Right cardiac atrium (tissue), 5 donors: Measurements from ENCODE around the gene PARVA. TPM values are rescaled to one million over a fixed set of nuclear protein-coding genes. Genes with fewer than 3 reads are reported as not detected.

Experiments used
- ATAC-seq, 2 donors: fragments of 200-7000 bp; cut with Tn5 transposase; one replicate each; pipeline versions ENCODE4 v1.8.0 to v1.9.1; 2020; ENCODE audit warnings: moderate library complexity in 2 of 2, mild to moderate bottlenecking in 1 of 2
- DNase-seq, 3 donors: peaks; one replicate each; pipeline ENCODE4 v3.0.0-alpha.2; 2020
- H3K27ac ChIP-seq: one replicate; pipeline ENCODE4 v1.5.1; 2013; ENCODE audit warnings: mild to moderate bottlenecking, low read length, control low read depth, moderate library complexity
- H3K27me3 ChIP-seq: one replicate; pipeline ENCODE4 v1.6.1; 2013; ENCODE audit not compliant: control insufficient read depth, insufficient read depth
- H3K4me1 ChIP-seq: one replicate; pipeline ENCODE4 v1.6.1; 2013; ENCODE audit warnings: low read length; ENCODE audit not compliant: control insufficient read depth, insufficient read depth
- H3K4me3 ChIP-seq: one replicate; pipeline ENCODE4 v1.5.1; 2013; ENCODE audit warnings: low read length, control low read depth
- H3K9me3 ChIP-seq: one replicate; pipeline ENCODE4 v1.6.1; 2013; ENCODE audit warnings: low read length; ENCODE audit not compliant: control insufficient read depth
- WGBS: extraction: QIAGEN DNeasy Blood & Tissue Kit; methylation state at CpG from one replicate; pipeline ENCODE4 v1.1.7; 2013; 5-methylcytosine and 5-hydroxymethylcytosine counted together
- intact Hi-C, 4 donors: fragments of 100-400 bp; cut with DNase I; formaldehyde crosslinking; loops; one replicate each; pipeline versions ENCODE4 v1.11.0 to v1.14.0; 2022 to 2023
- polyA plus RNA-seq: library from polyadenylated mRNA; stranded (reverse); fragments of 200-250 nt; gene quantifications from one replicate; pipeline ENCODE4 v1.2.3, GENCODE V29; 2013
- total RNA-seq, 4 donors: library from RNA; stranded (reverse); fragmentation: NEBNext Ultra II Directional; extraction: Animal tissue kit (Norgen Biotek cat#: 25700); gene quantifications; one replicate each; pipeline ENCODE4 v1.2.1, GENCODE V29; 2021
- donor health status: healthy with polysubstance abuse.
- donor health status: DM: no; HTN: yes; CAD: no.
- donor health status: DM: no; HTN: no; CAD: no.
- donor health status: DM: no; HTN: yes; CAD: no; lungs with severe emphysema.
- donor health status: DM: yes; HTN: yes; CAD: no.

The PARVA gene
- total and polyA plus RNA-seq, 5 donors, result 30.6 to 116 (median 71.2) TPM

GRCh38 chr11:12389676-12390657 is 12.6 kb downstream of the PARVA start:
- Histone ChIP-seq H3K9me3 (no peaks in the 10 kb centered on the region), H3K4me3 (no peak overlapping the region), H3K27ac (no peak overlapping the region), H3K27me3 (no peaks in the 10 kb centered on the region), H3K4me1 (peaks cover 29% of the 10 kb centered on the region)
- WGBS, result 59% methylated on average over 10 of the region's 10 CpGs
- DNase-seq, result no peak
- intact Hi-C loops, result no loop called here
- no peak for ATAC-seq

DNA sequence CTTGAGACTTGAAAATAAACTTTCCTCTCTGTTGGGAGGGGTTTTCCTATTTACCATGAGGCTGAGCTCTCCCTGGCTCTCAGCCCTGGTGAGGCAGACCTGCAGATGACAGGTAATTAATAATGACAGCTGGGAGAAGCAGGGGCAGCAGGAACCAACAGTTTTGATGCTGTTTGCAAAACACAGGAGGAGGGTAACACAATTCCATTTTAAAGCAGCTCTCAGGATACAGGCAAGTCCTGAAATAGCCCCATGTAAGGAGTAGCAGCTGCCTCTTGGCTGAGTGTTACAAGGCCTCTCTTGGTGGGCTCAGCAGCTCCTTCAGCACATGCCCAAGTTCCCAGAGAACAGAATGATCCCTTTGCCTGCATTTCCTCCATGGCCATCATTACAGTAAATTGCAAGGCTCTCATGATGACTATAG is 13.3 kb downstream of the PARVA start:
- Histone ChIP-seq H3K4me3 (no peak overlapping the region), H3K27me3 (no peaks in the 10 kb centered on the region), H3K27ac (peak overlapping the region; percentile 13), H3K9me3 (no peaks in the 10 kb centered on the region), H3K4me1 (peaks cover 26% of the 10 kb centered on the region)
- intact Hi-C loops, result no loop called here
- DNase-seq (no peak), ATAC-seq (no peak)

DNA sequence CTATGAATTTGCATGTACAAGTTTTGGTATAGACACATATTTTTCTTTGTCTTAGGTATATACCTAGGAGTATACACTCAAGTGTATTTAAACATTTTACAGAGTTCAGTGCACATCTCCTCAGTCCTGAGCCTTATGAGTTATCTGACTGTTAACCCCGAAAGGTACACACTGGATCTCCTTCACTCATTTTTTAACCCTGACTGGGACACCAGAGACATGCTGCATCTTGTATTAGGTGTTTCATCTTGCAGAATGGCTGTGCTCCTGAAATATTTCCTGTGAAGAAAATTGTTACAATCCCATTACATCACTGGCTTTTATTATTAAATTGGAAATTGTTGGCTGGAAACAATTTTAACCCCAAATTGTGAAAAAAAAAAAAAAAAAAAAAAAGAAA is 15.3 kb downstream of the PARVA start:
- 92% methylated on average over 1 of the region's 1 CpG for WGBS
- no peak overlapping the region for H3K4me3 ChIP-seq
- no peak for ATAC-seq
- no peak for DNase-seq
- H3K9me3 ChIP-seq, result no peaks in the 10 kb centered on the region
- H3K27ac ChIP-seq, result no peak overlapping the region
- intact Hi-C loops, result no loop called here
- H3K4me1 ChIP-seq, result peaks cover 21% of the 10 kb centered on the region
- H3K27me3 ChIP-seq, result no peaks in the 10 kb centered on the region

DNA sequence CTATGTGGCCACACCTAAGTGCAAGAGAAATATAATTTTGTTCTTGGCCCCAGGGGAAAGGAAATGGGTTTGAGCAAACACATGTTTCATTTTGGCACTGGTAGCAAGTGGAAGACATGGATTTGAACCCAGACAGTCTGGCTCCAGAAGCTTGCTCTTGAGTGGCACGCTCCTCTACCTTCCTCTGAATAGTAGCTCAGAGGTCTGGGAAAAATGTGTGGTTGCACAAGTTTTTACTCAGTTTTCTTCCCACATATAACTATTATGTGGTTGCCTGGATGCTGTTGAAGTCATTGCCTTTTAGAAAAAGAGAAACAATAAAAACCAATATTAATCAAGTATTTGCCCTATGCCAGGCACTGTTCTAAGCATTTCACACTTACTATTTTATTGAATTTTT is 16.3 kb downstream of the PARVA start:
- no peak for DNase-seq
- intact Hi-C loops, result no loop called here
- no peaks in the 10 kb centered on the region for H3K27me3 ChIP-seq
- ATAC-seq, result no peak
- no peaks in the 10 kb centered on the region for H3K9me3 ChIP-seq
- H3K4me3 ChIP-seq, result no peak overlapping the region
- 97% methylated on average over 1 of the region's 1 CpG for WGBS
- H3K4me1 ChIP-seq, result peaks cover 26% of the 10 kb centered on the region
- no peak overlapping the region for H3K27ac ChIP-seq

- no peaks in the 10 kb centered on the region for H3K27me3 ChIP-seq
- intact Hi-C loops, result no loop called here
- no peaks in the 10 kb centered on the region for H3K9me3 ChIP-seq
- no peak overlapping the region for H3K27ac ChIP-seq
- DNase-seq (no peak), ATAC-seq (no peak)
- WGBS, result 98% methylated on average over 6 of the region's 6 CpGs
- H3K4me1 ChIP-seq, result peaks cover 22% of the 10 kb centered on the region
- no peak overlapping the region for H3K4me3 ChIP-seq
These were observed 17.2 kb downstream of the PARVA start for GRCh38 chr11:12394601-12395000.

DNA sequence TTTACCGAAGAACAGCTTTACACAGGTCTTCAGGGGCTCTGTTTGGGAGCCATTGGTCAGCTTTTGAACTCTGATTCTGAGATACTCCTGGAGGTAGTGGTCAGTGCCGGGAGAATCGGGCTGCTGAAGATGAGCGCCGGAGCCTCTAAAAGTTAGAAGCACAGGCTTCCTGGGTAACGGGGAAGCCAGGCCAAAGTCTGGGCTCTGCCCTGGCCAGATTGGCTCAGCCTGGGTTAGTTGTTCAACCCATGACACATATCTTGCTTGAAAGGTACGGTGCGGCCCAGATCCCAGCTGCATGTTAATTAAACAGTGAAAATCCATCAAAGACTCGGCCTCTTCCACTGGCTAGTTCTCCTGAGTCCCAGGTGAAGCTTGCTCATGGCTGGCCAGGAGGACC is 18.0 kb downstream of the PARVA start:
- Histone ChIP-seq H3K4me3 (no peak overlapping the region), H3K4me1 (peaks cover 15% of the 10 kb centered on the region), H3K27ac (no peak overlapping the region), H3K9me3 (no peaks in the 10 kb centered on the region), H3K27me3 (no peaks in the 10 kb centered on the region)
- ATAC-seq, result no peak
- 95% methylated on average over 9 of the region's 9 CpGs for WGBS
- DNase-seq, result no peak
- intact Hi-C loops, result no loop called here

- Histone ChIP-seq H3K9me3 (no peaks in the 10 kb centered on the region), H3K27me3 (no peaks in the 10 kb centered on the region), H3K27ac (peak overlapping the region; percentile 86), H3K4me3 (no peak overlapping the region), H3K4me1 (peaks cover 14% of the 10 kb centered on the region)
- intact Hi-C loops, result no loop called here
- WGBS, result 41% methylated on average over 5 of the region's 5 CpGs
- peak; percentile 93 to 94 for ATAC-seq
- DNase-seq, result peak; percentile 69 to 85 (median 79)
These were observed 20.6 kb downstream of the PARVA start for GRCh38 chr11:12397931-12398334.

GRCh38 chr11:12399355-12399754 is 22.0 kb downstream of the PARVA start:
- Histone ChIP-seq H3K27ac (peak overlapping the region; percentile 61), H3K4me1 (peaks cover 20% of the 10 kb centered on the region), H3K9me3 (no peaks in the 10 kb centered on the region), H3K4me3 (no peak overlapping the region), H3K27me3 (no peaks in the 10 kb centered on the region)
- intact Hi-C loops, result no loop called here
- ATAC-seq, result no peak
- no peak for DNase-seq

DNA sequence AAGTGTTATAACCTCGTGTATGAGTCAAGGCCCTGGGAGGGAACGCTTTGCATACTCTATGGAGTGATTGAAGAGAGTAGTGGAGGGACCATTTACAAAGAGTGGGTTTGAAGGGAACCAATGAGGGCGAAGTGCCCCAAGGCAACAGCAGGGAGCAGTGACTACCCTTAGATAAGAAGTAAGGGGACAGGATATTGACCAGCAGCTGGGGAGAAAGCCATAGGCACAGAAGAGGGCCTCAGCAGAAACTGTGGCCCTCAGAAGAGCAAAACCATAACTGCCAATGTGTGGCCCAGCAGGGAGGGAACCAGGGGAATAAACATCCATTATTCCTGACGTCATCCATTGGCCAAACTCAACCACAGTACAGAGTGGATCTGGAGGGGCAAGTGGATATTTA is 24.7 kb downstream of the PARVA start:
- DNase-seq, result no peak
- H3K27me3 ChIP-seq, result no peaks in the 10 kb centered on the region
- H3K27ac ChIP-seq, result peak overlapping the region; percentile 46
- ATAC-seq, result no peak
- no peaks in the 10 kb centered on the region for H3K9me3 ChIP-seq
- no peak overlapping the region for H3K4me3 ChIP-seq
- intact Hi-C loops, result no loop called here
- H3K4me1 ChIP-seq, result peaks cover 22% of the 10 kb centered on the region
- WGBS, result 91% methylated on average over 4 of the region's 4 CpGs

GRCh38 chr11:12402691-12403120 is 25.3 kb downstream of the PARVA start:
- intact Hi-C loops, result no loop called here
- ATAC-seq (no peak), DNase-seq (no peak)
- Histone ChIP-seq H3K9me3 (no peaks in the 10 kb centered on the region), H3K27ac (peak overlapping the region; percentile 73), H3K4me3 (no peak overlapping the region), H3K4me1 (peaks cover 22% of the 10 kb centered on the region), H3K27me3 (no peaks in the 10 kb centered on the region)
- WGBS, result 59% methylated on average over 8 of the region's 8 CpGs

DNA sequence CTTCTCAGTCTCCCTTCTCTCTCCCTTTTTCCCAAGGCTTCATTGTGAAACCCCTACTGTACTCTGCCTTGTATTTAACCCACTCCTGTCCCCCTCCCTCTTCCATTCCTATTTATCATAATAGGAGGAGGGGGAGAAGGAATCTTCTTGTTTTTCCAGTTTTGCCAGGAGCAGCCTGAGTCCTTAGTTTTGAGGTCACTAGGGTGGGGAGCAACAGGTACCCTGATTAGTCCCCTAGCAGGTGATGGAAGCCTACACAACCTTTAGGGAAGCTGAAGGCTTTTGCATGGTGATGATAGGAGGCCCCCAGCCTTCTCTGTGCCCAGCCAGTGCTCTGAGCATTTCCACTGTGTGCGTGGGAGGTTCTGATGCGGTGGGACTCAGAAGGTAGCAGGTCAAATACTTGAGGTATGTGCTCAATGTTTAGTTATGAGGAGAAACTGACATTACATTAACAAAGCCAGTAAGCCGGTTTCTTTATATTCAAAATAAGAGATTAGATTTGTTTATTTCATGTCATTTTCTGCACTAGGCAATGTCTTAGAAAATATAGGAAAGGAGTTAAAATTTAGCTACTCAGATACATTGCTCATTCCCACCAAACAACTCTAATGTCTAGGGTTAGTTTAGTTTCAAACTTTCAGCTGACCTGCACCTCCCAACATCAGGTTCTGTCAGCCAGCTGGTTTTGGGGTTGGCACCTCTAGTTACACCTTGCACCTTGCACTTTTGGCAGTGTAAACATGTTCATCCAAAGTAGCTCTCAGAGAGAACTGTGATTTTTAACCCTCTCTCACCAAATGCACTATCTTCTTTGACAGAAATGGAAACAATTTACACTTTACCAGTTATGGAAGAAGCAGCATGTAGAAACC is 26.0 kb downstream of the PARVA start:
- WGBS, result 89% methylated on average over 3 of the region's 3 CpGs
- Histone ChIP-seq H3K27ac (peak overlapping the region; percentile 73), H3K27me3 (no peaks in the 10 kb centered on the region), H3K9me3 (no peaks in the 10 kb centered on the region), H3K4me1 (peaks cover 20% of the 10 kb centered on the region), H3K4me3 (no peak overlapping the region)
- no peak for ATAC-seq
- intact Hi-C loops, result no loop called here
- DNase-seq, result no peak
